Suprapubic skin (tissue), 4 donors: ENCODE results near the gene ITGA2B.

Source experiments
- CTCF ChIP-seq, 2 donors: fragments of 200-600 bp in 1 of 2; fragments of 450-650 bp in 1 of 2; sonication (generic) in 1 of 2; IDR thresholded peaks; one replicate each; pipeline ENCODE4 v1.5.1; 2016 to 2019; ENCODE audit warnings: antibody characterized with exemption in 2 of 2, mild to moderate bottlenecking in 1 of 2, moderate library complexity in 1 of 2
- EP300 ChIP-seq: sonication (generic); formaldehyde crosslinking; IDR thresholded peaks from one replicate; pipeline ENCODE4 v1.6.1; 2017; ENCODE audit warnings: antibody characterized with exemption
- POLR2A ChIP-seq, 2 donors: fragments of 450-650 bp; IDR thresholded peaks; one replicate each; pipeline ENCODE4 v1.6.1; 2017; ENCODE audit warnings: antibody characterized with exemption in 2 of 2, mild to moderate bottlenecking in 2 of 2, moderate library complexity in 2 of 2
- POLR2AphosphoS5 ChIP-seq, 3 donors: sonication (generic); formaldehyde crosslinking; IDR thresholded peaks; one replicate each; pipeline ENCODE4 v1.6.1; 2017; ENCODE audit warnings: antibody characterized with exemption in 3 of 3

GRCh38 chr17:44378171-44378705 is 11.2 kb downstream of the ITGA2B start:
- no peak for TF ChIP-seq CTCF (IDR thresholded peaks at IDR 0.05)
- TF ChIP-seq POLR2A (IDR thresholded peaks at IDR 0.05): no peak
- TF ChIP-seq POLR2AphosphoS5 (IDR thresholded peaks at IDR 0.05): no peak
- no peak for TF ChIP-seq EP300
